ENCODE data around the gene MEGF8.

DNA sequence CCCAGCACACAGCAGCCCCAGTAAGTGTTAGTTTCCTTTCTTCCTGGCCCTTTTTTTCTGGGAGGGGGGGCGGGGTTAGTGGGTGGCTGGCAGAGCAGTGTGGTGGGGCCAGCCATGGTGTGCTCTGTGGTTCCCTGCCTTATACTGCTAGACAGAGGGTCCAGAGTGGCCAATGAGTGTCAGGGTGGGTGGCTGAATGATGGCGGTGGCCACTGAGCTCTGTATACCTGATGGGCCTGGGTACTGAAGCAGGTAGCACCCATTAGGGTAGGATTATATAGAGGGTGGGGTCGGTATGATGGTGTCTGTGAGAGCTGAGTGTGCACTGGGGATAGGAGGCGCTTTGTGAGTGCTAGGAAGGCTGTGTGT, 42.6 kb upstream of the MEGF8 start:
- TF ChIP-seq, protein P1, sequence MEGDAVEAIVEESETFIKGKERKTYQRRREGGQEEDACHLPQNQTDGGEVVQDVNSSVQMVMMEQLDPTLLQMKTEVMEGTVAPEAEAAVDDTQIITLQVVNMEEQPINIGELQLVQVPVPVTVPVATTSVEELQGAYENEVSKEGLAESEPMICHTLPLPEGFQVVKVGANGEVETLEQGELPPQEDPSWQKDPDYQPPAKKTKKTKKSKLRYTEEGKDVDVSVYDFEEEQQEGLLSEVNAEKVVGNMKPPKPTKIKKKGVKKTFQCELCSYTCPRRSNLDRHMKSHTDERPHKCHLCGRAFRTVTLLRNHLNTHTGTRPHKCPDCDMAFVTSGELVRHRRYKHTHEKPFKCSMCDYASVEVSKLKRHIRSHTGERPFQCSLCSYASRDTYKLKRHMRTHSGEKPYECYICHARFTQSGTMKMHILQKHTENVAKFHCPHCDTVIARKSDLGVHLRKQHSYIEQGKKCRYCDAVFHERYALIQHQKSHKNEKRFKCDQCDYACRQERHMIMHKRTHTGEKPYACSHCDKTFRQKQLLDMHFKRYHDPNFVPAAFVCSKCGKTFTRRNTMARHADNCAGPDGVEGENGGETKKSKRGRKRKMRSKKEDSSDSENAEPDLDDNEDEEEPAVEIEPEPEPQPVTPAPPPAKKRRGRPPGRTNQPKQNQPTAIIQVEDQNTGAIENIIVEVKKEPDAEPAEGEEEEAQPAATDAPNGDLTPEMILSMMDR (IDR thresholded peaks at IDR 0.05), result no peak
- no peak for TF ChIP-seq ZFX (IDR thresholded peaks at IDR 0.05; ENCODE audit: borderline replicate concordance)

All from 22Rv1 (cell line).